Measurements from ENCODE around the gene PRUNE1.

PRUNE1 gene

DNA sequence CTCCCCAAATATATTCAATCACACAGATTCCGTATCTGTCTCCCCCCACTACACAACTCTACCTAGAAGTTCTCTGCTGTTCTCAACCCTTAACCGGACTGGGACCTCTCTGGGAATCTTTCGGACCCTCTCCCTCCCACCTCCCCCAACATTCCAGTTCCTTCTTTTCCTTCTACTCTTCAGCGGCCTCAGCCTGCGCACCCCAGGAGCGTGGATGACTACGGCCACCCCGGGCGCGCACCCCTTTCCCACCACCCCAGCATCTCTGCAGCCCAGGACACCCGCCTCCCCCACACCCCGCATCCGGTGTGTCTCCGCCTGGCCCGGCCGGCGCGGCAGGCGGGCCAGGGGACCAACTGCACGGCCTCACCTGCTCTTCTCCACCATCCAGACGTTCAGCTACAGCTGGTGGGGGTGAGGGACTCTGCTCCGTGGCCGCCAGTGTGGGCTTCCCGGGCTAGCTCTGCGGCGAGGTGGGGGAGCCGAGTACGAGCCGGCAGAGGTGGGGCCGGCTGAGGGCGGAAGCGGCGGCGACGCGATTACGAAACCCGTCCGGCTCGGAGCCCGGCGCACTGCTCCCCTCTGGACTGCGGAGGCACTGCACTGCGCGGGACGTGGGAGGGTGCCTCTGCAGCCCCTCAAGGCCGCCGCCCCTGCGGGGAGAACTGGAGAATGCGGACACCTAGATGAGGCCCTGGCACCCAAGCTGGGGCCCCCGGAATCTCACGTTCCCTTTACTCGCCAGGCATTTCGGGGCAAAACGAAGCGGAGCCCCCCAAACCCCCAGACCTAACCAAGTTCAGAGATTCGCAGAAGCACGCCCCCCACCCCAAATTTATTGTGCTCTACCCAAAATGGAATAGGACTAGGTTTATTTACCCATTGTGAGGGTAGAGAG, 51.1 kb downstream of the PRUNE1 start, which contains the start of gene CDC42SE1:
TSS of gene CDC42SE1 (minus strand) at position 514 of the 898 bp plus-strand sequence. CDS start 3,892 bp downstream, outside the sequence.
- DNase-seq = peak; percentile 66
- TF ChIP-seq, protein P1, sequence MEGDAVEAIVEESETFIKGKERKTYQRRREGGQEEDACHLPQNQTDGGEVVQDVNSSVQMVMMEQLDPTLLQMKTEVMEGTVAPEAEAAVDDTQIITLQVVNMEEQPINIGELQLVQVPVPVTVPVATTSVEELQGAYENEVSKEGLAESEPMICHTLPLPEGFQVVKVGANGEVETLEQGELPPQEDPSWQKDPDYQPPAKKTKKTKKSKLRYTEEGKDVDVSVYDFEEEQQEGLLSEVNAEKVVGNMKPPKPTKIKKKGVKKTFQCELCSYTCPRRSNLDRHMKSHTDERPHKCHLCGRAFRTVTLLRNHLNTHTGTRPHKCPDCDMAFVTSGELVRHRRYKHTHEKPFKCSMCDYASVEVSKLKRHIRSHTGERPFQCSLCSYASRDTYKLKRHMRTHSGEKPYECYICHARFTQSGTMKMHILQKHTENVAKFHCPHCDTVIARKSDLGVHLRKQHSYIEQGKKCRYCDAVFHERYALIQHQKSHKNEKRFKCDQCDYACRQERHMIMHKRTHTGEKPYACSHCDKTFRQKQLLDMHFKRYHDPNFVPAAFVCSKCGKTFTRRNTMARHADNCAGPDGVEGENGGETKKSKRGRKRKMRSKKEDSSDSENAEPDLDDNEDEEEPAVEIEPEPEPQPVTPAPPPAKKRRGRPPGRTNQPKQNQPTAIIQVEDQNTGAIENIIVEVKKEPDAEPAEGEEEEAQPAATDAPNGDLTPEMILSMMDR (IDR thresholded peaks at IDR 0.05; ENCODE audit: low read depth, low read length, missing control alignments) = peak; percentile 79
- in situ Hi-C loops (cut with HindIII; ENCODE audit: low pct_ligation_motif_present, low sequenced_read_pairs) = no loop called here

DNA sequence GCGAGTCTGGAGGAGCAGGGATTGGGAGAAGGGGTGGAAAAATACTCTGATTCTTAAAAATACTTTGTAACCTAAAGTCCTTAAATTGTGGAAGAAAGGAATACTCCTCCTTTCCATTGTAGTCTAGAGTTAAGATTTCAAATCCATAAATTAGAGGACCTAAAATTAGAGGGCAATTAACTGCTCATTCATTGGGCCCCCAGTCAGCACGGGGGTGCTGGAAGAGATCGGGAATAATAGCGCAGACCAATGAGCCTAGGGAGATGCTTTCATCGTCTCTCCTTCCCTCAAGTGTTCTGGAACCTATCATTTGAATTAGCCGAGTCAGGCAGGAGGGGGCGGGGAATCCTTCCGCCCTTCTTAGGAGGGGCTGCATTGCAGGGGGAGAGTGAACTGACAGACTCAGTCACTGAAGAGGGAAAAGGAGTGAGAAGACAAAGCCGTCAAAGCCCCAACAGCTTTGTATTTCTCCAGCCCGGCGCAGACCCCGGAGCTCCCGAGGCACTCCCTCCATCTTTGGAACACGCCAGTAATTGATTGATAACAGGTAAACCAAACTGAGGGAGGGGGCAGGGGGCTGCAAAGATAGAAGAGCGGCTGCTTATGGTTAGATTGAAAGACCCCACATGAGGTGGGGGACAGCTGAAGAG, 51.9 kb downstream of the PRUNE1 start, which contains the start of gene MLLT11:
TSS of gene MLLT11 (plus strand) at position 391 of the 650 bp plus-strand sequence. CDS start 6,828 bp downstream, outside the sequence.
- Histone ChIP-seq H3K4me3 (ENCODE audit: low read depth, low read length) (peak within 1 kb of the TSS; percentile 89), H3K27ac (peak within 1 kb of the TSS; percentile 90), H3K27me3 (replicated peaks) (no peaks in the 10 kb centered on the region), H3K36me3 (replicated peaks) (peaks cover 26% of the 10 kb centered on the region)
- TF ChIP-seq, protein P1 (IDR thresholded peaks at IDR 0.05; ENCODE audit: low read depth, low read length, missing control alignments) = no peak
- in situ Hi-C loops (cut with HindIII; ENCODE audit: low pct_ligation_motif_present, low sequenced_read_pairs) = no loop called here
- peak; percentile 72 for DNase-seq

More for the DNA sequence above, 51.1 kb downstream of the PRUNE1 start, which contains the start of gene CDC42SE1:
- Histone ChIP-seq H3K27ac (peak within 1 kb of the TSS; percentile 90), H3K4me3 (ENCODE audit: low read depth, low read length) (peak within 1 kb of the TSS; percentile 89), H3K36me3 (replicated peaks) (peaks cover 34% of the 10 kb centered on the region), H3K27me3 (replicated peaks) (no peaks in the 10 kb centered on the region)

DNA sequence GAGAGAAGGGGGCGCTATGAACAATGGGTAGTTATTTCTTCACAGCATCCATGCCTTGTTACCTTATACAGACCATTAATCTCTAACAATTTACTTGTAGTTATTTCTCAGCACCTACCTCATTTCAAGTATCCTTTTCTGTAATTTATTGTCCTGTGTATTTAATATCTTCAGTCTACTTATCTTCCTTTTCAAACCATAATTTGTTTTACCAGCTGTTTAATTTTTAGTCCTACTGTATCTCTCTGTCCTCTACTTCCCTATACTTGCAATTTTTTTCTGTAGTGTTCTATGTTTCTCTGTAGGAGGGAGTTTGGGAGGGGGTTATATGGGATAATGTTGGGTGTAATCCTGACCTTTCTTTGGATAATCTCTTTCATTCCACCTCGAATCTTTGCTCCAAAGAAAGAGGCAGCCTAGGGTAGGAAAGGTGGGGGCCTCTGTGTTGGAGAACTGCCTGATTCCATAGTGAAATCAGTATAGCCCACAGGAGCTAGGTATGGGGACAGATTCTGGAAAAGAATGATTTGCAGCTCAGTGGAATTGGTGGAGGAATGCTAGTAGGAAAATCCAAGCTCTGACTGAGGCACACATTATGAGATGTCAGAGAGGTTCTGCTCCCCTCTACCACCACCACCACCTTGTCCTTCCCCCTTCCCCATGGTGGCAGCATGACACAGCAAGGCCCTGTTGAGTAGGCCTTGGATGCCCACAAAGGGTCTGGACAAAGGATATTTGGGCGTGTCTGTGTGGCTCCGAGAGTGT, 52.6 kb downstream of the PRUNE1 start:
- TF ChIP-seq, protein P1 (IDR thresholded peaks at IDR 0.05; ENCODE audit: low read depth, low read length, missing control alignments) = no peak
- Histone ChIP-seq H3K36me3 (replicated peaks) (peaks cover 19% of the 10 kb centered on the region), H3K4me3 (ENCODE audit: low read depth, low read length) (peak overlapping the region; percentile 89), H3K27ac (peak overlapping the region; percentile 90), H3K27me3 (replicated peaks) (no peaks in the 10 kb centered on the region)
- DNase-seq = no peak
- in situ Hi-C loops (cut with HindIII; ENCODE audit: low pct_ligation_motif_present, low sequenced_read_pairs) = no loop called here

DNA sequence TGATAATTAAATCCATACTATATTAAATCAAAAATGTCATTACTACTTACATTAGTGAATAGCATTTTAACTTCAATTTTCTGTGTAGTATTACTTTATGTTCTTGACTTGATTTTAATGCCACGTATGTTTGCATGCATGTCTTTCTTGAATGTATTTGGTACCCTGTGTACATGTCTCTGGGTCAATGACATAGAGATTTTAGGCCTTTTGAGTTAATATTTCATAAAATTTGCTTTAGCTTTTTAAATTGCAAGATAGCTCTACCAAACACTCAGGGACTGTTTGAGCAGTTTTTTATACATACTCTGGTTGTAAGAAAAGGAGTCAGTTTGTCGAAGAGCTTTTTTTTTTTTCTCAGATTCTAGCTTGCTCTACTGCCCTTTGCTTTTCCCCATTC, 53.5 kb downstream of the PRUNE1 start:
- DNase-seq = no peak
- no peaks in the 10 kb centered on the region for H3K27me3 ChIP-seq (replicated peaks)
- in situ Hi-C loops (cut with HindIII; ENCODE audit: low pct_ligation_motif_present, low sequenced_read_pairs) = no loop called here
- H3K4me3 ChIP-seq (ENCODE audit: low read depth, low read length) = peak overlapping the region; percentile 89
- TF ChIP-seq, protein P1 (IDR thresholded peaks at IDR 0.05; ENCODE audit: low read depth, low read length, missing control alignments) = no peak
- H3K27ac ChIP-seq = peak overlapping the region; percentile 90
- H3K36me3 ChIP-seq (replicated peaks) = peaks cover 16% of the 10 kb centered on the region

DNA sequence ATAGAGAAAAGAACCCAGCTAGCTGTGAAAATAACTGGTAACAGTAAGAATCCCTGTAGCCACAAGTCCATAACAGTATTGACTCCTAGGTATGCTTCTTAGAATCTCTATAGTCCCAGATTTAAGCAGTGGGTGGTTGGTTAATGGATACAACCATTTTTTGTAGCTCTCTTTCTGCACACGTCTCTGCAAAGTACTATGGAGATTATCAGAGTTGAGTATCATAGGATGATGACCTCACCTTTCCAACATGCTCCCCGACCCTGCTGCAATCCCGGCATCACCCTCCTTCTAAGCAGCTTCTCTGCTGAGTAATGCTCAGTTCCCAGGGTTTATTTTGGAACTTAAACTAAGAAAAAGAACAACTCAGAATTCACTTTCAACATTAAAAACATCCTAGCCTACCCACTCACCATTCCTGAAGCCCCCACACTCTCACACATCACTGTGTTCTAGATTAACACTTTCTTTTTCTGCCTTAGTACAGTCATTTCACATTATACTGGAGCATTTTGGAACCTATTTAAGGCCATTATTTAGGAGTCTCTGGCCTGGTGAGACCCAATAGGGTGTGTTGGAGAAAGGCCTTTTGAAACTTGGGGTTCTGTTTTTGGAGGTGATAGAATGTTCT, 54.6 kb downstream of the PRUNE1 start:
- peak; percentile 85 for DNase-seq
- in situ Hi-C loops (cut with HindIII; ENCODE audit: low pct_ligation_motif_present, low sequenced_read_pairs) = no loop called here
- TF ChIP-seq, protein P1 (IDR thresholded peaks at IDR 0.05; ENCODE audit: low read depth, low read length, missing control alignments) = no peak
- H3K27me3 ChIP-seq (replicated peaks) = no peaks in the 10 kb centered on the region
- peak overlapping the region; percentile 90 for H3K27ac ChIP-seq
- H3K36me3 ChIP-seq (replicated peaks) = peaks cover 16% of the 10 kb centered on the region
- peak overlapping the region; percentile 30 for H3K4me3 ChIP-seq (ENCODE audit: low read depth, low read length)
